Psoas muscle (tissue), 8 donors: ENCODE results near the gene EXOC3L2. TPM values are rescaled to one million over a fixed set of nuclear protein-coding genes. Genes with fewer than 3 reads are reported as not detected.

Source experiments
- ATAC-seq, 4 donors: fragments of 200-7000 bp; cut with Tn5 transposase; one replicate each; pipeline ENCODE4 v1.9.1; 2020; ENCODE audit warnings: moderate library complexity in 3 of 4, mild to moderate bottlenecking in 2 of 4
- DNase-seq, 2 donors: peaks; one replicate each; pipeline ENCODE4 v3.0.0-alpha.2; 2020
- H3K27ac ChIP-seq: fragments of 200-600 bp; one replicate; pipeline ENCODE4 v1.8.0; 2022
- H3K27me3 ChIP-seq, 3 donors: fragments of 200-600 bp in 1 of 3; one replicate each; pipeline versions ENCODE4 v1.6.1 to v1.8.0; 2013 to 2022; ENCODE audit warnings: low read length in 2 of 3, mild to moderate bottlenecking in 2 of 3, moderate library complexity in 1 of 3; ENCODE audit not compliant: insufficient read depth in 3 of 3
- H3K36me3 ChIP-seq, 2 donors: fragments of 200-600 bp in 1 of 2; one replicate each; pipeline versions ENCODE4 v1.6.1 to v1.8.0; 2013 to 2022; ENCODE audit warnings: low read depth in 1 of 2, mild to moderate bottlenecking in 1 of 2, moderate library complexity in 1 of 2; ENCODE audit not compliant: insufficient read depth in 1 of 2
- H3K4me1 ChIP-seq: fragments of 200-600 bp; one replicate; pipeline ENCODE4 v1.8.0; 2022
- H3K4me3 ChIP-seq: fragments of 200-600 bp; one replicate; pipeline ENCODE4 v1.8.0; 2022; ENCODE audit warnings: mild to moderate bottlenecking
- H3K9me3 ChIP-seq: fragments of 200-600 bp; one replicate; pipeline ENCODE4 v1.8.0; 2022
- CTCF ChIP-seq: fragments of 200-600 bp; IDR thresholded peaks from one replicate; pipeline ENCODE4 v1.8.0; 2022; ENCODE audit warnings: antibody characterized with exemption
- WGBS, 3 donors: extraction: QIAGEN DNeasy Blood & Tissue Kit; methylation state at CpG; one replicate each; pipeline versions ENCODE4 v1.1.6 to v1.1.7; 2013; 5-methylcytosine and 5-hydroxymethylcytosine counted together
- intact Hi-C, 2 donors: fragments of 100-400 bp; cut with DNase I; formaldehyde crosslinking; loops; one replicate each; pipeline versions ENCODE4 v1.11.0 to v1.14.2; 2022
- polyA plus RNA-seq, 3 donors: library from polyadenylated mRNA; stranded (reverse); fragments of 200-250 nt; gene quantifications; one replicate each; pipeline ENCODE4 v1.2.3, GENCODE V29; 2013
- total RNA-seq, 4 donors: library from RNA; stranded (reverse); fragmentation: NEBNext Ultra II Directional in 2 of 4; extraction: Animal tissue kit (Norgen Biotek cat#: 25700) in 2 of 4; gene quantifications; one replicate each; pipeline versions ENCODE4 v1.2.1 to v1.2.4, GENCODE V29; 2021 to 2023
- donor health status: healthy with polysubstance abuse.
- donor health status: DM: no; HTN: no; CAD: no; lungs with moderate emphysema.
- donor health status: Bipolar disorder and iron deficiency.
- donor health status: healthy.
- donor health status: DM: yes; HTN: yes; CAD: no.
- donor health status: DM: no; HTN: no; CAD: no.
- donor health status: DM: no; HTN: no; CAD: no.
- donor health status: DM: yes; HTN: yes; CAD: no.

EXOC3L2 gene
- total and polyA plus RNA-seq, 7 donors: 0.17 to 1.3 (median 0.62) TPM

DNA sequence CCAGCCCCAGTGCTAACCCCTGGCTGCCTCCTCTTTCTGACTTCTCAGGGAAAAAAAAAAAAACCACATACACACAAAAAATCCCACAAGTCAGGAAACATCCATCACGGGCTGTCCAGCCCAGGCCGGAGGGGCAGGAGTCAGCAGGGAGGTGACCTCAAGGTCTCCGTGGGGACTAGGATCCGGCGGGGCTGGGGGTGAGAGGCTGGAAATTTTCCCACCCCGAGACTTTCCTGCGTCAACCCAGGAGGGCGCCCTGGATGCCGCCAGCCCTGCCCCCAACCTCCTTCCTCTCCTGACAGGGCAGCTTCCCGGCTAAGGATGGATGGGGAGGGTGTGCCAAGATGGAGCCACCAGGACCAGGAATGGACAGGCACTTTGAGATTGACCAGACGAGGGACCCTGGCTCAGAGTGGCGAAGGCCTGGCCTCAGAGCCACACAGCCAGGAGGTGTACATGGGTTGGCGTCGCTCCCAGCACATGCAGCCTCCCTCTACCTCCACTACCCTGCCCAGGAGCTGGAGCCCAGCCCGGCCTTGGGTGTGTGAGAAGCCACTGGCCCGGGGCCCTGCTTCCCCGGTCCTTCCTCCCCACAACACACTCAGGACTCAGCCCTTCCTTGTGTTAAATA is 33.3 kb downstream of the EXOC3L2 start:
- 25 to 32% (median 29%) methylated on average over 17 of the region's 17 CpGs for WGBS, 3 donors
- no peaks in the 10 kb centered on the region for H3K9me3 ChIP-seq
- peaks cover 0 to 19% (median 7%) of the 10 kb centered on the region in 3 donors for H3K27me3 ChIP-seq
- no peak for TF ChIP-seq CTCF
- no peaks in the 10 kb centered on the region for H3K4me1 ChIP-seq
- H3K27ac ChIP-seq: peak overlapping the region; percentile 41
- H3K36me3 ChIP-seq: no peaks in the 10 kb centered on the region
- H3K4me3 ChIP-seq: no peak overlapping the region
- ATAC-seq (peak in 3 of 4 donors; percentile 26 to 49 (median 37)), DNase-seq (peak; percentile 35 to 58)
- intact Hi-C loops: no loop called here

DNA sequence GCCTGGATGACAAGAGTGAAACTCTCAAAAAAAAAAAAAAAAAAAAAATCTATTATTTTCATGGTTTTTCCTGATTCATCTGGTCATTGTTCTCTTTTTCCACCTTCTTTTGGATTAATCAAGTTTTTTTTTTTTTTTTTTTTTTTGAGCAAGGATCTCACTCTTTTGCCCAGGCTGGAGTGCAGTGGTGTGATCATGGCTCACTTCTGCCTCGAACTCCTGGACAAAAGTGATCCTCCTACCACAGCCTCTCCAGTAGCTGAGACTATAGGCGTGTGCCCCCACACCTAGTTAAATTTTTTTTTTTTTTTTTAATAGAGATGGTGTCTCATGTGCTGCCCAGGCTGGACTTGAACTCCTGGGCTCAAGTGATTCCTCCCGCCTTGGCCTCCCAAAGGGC is 38.9 kb downstream of the EXOC3L2 start:
- TF ChIP-seq CTCF: no peak

GRCh38 chr19:45205810-45206209 is 39.4 kb downstream of the EXOC3L2 start:
- Histone ChIP-seq H3K27me3 (no peaks in the 10 kb centered on the region), H3K4me3 (no peak overlapping the region), H3K4me1 (no peaks in the 10 kb centered on the region), H3K36me3 (no peaks in the 10 kb centered on the region), H3K27ac (no peak overlapping the region), H3K9me3 (no peaks in the 10 kb centered on the region)
- DNase-seq (no peak), ATAC-seq (no peak)
- no peak for TF ChIP-seq CTCF
- 80 to 85% (median 83%) methylated on average over 12 of the region's 12 CpGs for WGBS, 3 donors
- intact Hi-C loops: loop anchor here in 1 of 2 donors (10.0 kb wide), 1 partner anchor 129 kb away; no protein-coding TSS in a partner anchor

More for the DNA sequence above, 38.9 kb downstream of the EXOC3L2 start:
- no peak for DNase-seq
- Histone ChIP-seq H3K27me3 (no peaks in the 10 kb centered on the region), H3K4me3 (no peak overlapping the region), H3K27ac (no peak overlapping the region), H3K36me3 (no peaks in the 10 kb centered on the region), H3K9me3 (no peaks in the 10 kb centered on the region), H3K4me1 (no peaks in the 10 kb centered on the region)
- 83 to 92% (median 87%) methylated on average over 3 of the region's 3 CpGs for WGBS, 3 donors
- intact Hi-C loops: loop anchor here in 1 of 2 donors (10.0 kb wide), 1 partner anchor 128 kb away; no protein-coding TSS in a partner anchor
- no peak for ATAC-seq

GRCh38 chr19:45202637-45203036 is 42.6 kb downstream of the EXOC3L2 start:
- no peak overlapping the region for H3K27ac ChIP-seq
- DNase-seq (no peak), ATAC-seq (no peak)
- TF ChIP-seq CTCF: no peak
- intact Hi-C loops: loop anchor here (5.0 to 10.0 kb wide), 2 partner anchors 45 to 132 kb away; partner anchors contain the start of gene EXOC3L2 (in 1 of the 2)
- H3K4me3 ChIP-seq: no peak overlapping the region
- no peaks in the 10 kb centered on the region for H3K4me1 ChIP-seq
- H3K27me3 ChIP-seq: no peaks in the 10 kb centered on the region
- H3K36me3 ChIP-seq: no peaks in the 10 kb centered on the region
- H3K9me3 ChIP-seq: no peaks in the 10 kb centered on the region
- WGBS, 3 donors: 74 to 85% (median 83%) methylated on average over 6 of the region's 6 CpGs
